Adrenal gland (tissue), 19 donors: ENCODE measurements around the gene ERMARD. TPM values are rescaled to one million over a fixed set of nuclear protein-coding genes. Genes with fewer than 3 reads are reported as not detected.

Experiments used
- DNase-seq, 7 donors: peaks; one replicate each; pipeline ENCODE4 v3.0.0-alpha.2; 2019 to 2020
- H3K27ac ChIP-seq, 5 donors: fragments of 200-600 bp; sonication (generic) in 4 of 5; 1 replicate in 3 of 5; 2 replicates in 2 of 5; pipeline versions ENCODE4 v1.5.1 to v1.8.0; 2016 to 2020; ENCODE audit warnings: mild to moderate bottlenecking in 1 of 5
- H3K27me3 ChIP-seq: fragments of 200-600 bp; 2 replicates; pipeline ENCODE4 v1.8.0; 2021
- H3K36me3 ChIP-seq, 2 donors: fragments of 200-600 bp; replicated peaks in 1 of 2; 1 replicate in 1 of 2; 2 replicates in 1 of 2; pipeline versions ENCODE4 v1.5.1 to v1.8.0; 2018 to 2022
- H3K4me1 ChIP-seq, 2 donors: fragments of 200-600 bp; replicated peaks in 1 of 2; 1 replicate in 1 of 2; 2 replicates in 1 of 2; pipeline versions ENCODE4 v1.5.1 to v1.8.0; 2018 to 2021
- H3K4me3 ChIP-seq, 4 donors: fragments of 200-600 bp; sonication (generic) in 3 of 4; one replicate each; pipeline ENCODE4 v1.5.1; 2016 to 2018
- H3K9me3 ChIP-seq, 3 donors: fragments of 200-600 bp; sonication (generic) in 1 of 3; replicated peaks in 1 of 3; 1 replicate in 2 of 3; 2 replicates in 1 of 3; pipeline versions ENCODE4 v1.5.1 to v1.8.0; 2016 to 2021
- POLR2A ChIP-seq, 2 donors: fragments of 450-650 bp; IDR thresholded peaks; one replicate each; pipeline ENCODE4 v1.6.1; 2017; ENCODE audit warnings: antibody characterized with exemption in 2 of 2, mild to moderate bottlenecking in 2 of 2, moderate library complexity in 1 of 2
- WGBS, 4 donors: extraction: QIAGEN DNeasy Blood & Tissue Kit in 2 of 4; methylation state at CpG; one replicate each; pipeline versions ENCODE4 v1.1.5 to v1.1.7; 2013 to 2017; 5-methylcytosine and 5-hydroxymethylcytosine counted together
- intact Hi-C, 2 donors: fragments of 100-400 bp; cut with DNase I; formaldehyde crosslinking; loops; one replicate each; pipeline versions ENCODE4 v1.14.1 to v1.15.0; 2022 to 2023
- long read RNA-seq, 10 donors: library from polyadenylated mRNA in 3 of 10; unstranded in 2 of 10; stranded (forward) in 1 of 10; transcript quantifications; one replicate each; pipeline ENCODE4 v2.0.0 and lab custom pipeline, GENCODE V29; 2021 to 2026
- polyA plus RNA-seq, 3 donors: library from polyadenylated mRNA; stranded (reverse); fragments of 200-250 nt in 2 of 3; fragments of 350-450 nt in 1 of 3; fragmentation: Illumina TruSeq in 1 of 3; extraction: RNeasy Lipid Tissue Mini Kit (QIAGEN cat#74804) in 1 of 3; gene quantifications; one replicate each; pipeline ENCODE4 v1.2.3, GENCODE V29; 2013 to 2014
- total RNA-seq, 9 donors: library from RNA; depleted of rRNA in 4 of 9; stranded (reverse); fragments of >200 nt in 4 of 9; fragments of 120-200 nt in 1 of 9; fragmentation: NEBNext Ultra II Directional in 1 of 9; extraction: Animal tissue kit (Norgen Biotek cat#: 25700) in 1 of 9; gene quantifications; one replicate each; pipeline versions ENCODE4 v1.1.0 to v1.2.4, GENCODE V29; 2013 to 2023
- TF ChIP-seq, protein P1 (sequence below), 6 experiments: fragments of 450-650 bp in 4 of 6; fragments of 200-600 bp in 2 of 6; sonication (generic) in 1 of 6; IDR thresholded peaks; 1 replicate in 5 of 6; 2 replicates in 1 of 6; pipeline versions ENCODE4 v1.5.1 to v1.8.0; 2016 to 2021; ENCODE audit warnings: antibody characterized with exemption in 6 of 6, mild to moderate bottlenecking in 2 of 6, moderate library complexity in 1 of 6
- donor health status: healthy with polysubstance abuse.
- donor health status: Bipolar disorder and iron deficiency.
- donor health status: DM: yes; HTN: yes; CAD: no.
- donor health status: DM: no; HTN: no; CAD: no.
- donor health status: DM: no; HTN: no; CAD: no.
- donor health status: DM: yes; HTN: yes; CAD: no.

ERMARD gene
- 10 to 100 TPM; 10.1 to 40.2 (median 29.4) TPM for total RNA-seq
- polyA plus RNA-seq = 100 to 1,000 TPM in 2 of 3 donors, 10 to 100 TPM in 1; 20.1 to 296 (median 151) TPM
- long read RNA-seq, donor 1, partial matches to known transcripts = 11 of 16 reads
- long read RNA-seq, donor 1, other reads (novel, unspliced or antisense) = 0 of 16 reads
- long read RNA-seq, donor 2, partial matches to known transcripts = 0 of 2 reads
- long read RNA-seq, donor 2, other reads (novel, unspliced or antisense) = 0 of 2 reads
- long read RNA-seq, donor 3, partial matches to known transcripts = 0 of 2 reads
- long read RNA-seq, donor 3, other reads (novel, unspliced or antisense) = 0 of 2 reads
- long read RNA-seq, donor 4, partial matches to known transcripts = 2 of 16 reads
- long read RNA-seq, donor 4, other reads (novel, unspliced or antisense) = 9 of 16 reads
- long read RNA-seq, donor 5, transcript ERMARD-203 (18 exons, 2,141 nt) = major isoform, 17 of 36 reads
- long read RNA-seq, donor 5, partial matches to known transcripts = 4 of 36 reads
- long read RNA-seq, donor 5, other reads (novel, unspliced or antisense) = 14 of 36 reads
- long read RNA-seq, donor 6, partial matches to known transcripts = 3 of 8 reads
- long read RNA-seq, donor 6, other reads (novel, unspliced or antisense) = 4 of 8 reads
- long read RNA-seq, donor 7 = 0 reads
- long read RNA-seq, donor 8, partial matches to known transcripts = 7 of 9 reads
- long read RNA-seq, donor 8, other reads (novel, unspliced or antisense) = 0 of 9 reads
- long read RNA-seq, donor 9, partial matches to known transcripts = 0 of 3 reads
- long read RNA-seq, donor 9, other reads (novel, unspliced or antisense) = 0 of 3 reads
- long read RNA-seq, donor 10, partial matches to known transcripts = 0 of 2 reads
- long read RNA-seq, donor 10, other reads (novel, unspliced or antisense) = 0 of 2 reads

DNA sequence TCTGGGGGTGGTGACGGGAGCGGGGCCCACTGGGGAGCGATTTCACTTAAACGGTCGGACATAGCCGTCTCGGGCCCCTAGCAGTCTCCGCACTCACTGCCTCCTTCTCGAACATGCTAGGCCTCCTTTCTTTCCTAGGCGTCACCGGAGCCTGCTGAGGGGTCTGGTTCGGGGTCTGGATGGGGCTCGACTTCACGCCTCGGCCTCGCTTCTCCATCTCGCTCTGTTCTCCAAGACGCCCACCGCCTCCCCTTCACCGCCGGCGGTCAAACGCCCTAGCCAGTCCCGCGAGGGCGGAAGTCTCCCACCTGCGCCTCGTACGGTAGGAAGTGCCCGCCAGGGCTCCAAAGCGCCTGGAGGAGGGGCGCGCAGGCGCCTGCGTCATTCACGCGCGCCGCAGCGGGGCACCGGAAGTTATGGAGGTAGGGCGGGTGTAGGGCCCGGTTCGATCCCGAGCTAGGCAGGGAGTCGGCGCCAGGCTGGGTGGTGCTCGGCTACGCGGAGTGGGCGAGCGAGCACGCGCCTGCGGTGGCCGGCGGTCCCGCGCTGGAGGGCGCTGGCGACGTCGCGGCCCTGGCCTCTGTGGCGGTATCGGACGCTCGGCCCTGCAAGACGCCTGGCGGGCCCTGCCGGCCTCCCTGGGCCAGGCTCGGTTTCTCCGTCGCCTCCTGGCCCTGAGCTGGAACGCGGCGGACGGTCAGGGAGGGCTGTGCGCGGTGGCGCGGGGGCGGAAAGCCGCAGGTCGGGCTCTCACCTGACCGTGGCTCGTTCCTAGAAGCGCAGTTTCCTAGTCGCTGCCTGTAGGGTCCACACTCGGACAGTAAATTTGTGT lies at the start of gene ERMARD, which contains the start of gene DYNLT2:
Gene ERMARD (plus strand): TSS at position 381 of the 832 bp plus-strand sequence. CDS start 36 bp downstream, at position 417.
Gene DYNLT2 (minus strand): TSS at position 331 of the 832 bp plus-strand sequence. CDS start 114 bp downstream, at position 217.
- peak; percentile 93 to 97 (median 94) for DNase-seq
- intact Hi-C loops = no loop called here
- Histone ChIP-seq H3K4me1 (peaks cover 11 to 25% of the 10 kb centered on the region in 2 donors), H3K27ac (peak within 1 kb of the TSS; percentile 79 to 98 (median 97)), H3K4me3 (peak within 1 kb of the TSS; percentile 58 to 86 (median 82)), H3K9me3 (no peaks in the 10 kb centered on the region), H3K36me3 (no peaks in the 10 kb centered on the region), H3K27me3 (no peaks in the 10 kb centered on the region)
- TF ChIP-seq POLR2A (IDR thresholded peaks at IDR 0.05) = peak; percentile 63 to 90
- TF ChIP-seq, protein P1, sequence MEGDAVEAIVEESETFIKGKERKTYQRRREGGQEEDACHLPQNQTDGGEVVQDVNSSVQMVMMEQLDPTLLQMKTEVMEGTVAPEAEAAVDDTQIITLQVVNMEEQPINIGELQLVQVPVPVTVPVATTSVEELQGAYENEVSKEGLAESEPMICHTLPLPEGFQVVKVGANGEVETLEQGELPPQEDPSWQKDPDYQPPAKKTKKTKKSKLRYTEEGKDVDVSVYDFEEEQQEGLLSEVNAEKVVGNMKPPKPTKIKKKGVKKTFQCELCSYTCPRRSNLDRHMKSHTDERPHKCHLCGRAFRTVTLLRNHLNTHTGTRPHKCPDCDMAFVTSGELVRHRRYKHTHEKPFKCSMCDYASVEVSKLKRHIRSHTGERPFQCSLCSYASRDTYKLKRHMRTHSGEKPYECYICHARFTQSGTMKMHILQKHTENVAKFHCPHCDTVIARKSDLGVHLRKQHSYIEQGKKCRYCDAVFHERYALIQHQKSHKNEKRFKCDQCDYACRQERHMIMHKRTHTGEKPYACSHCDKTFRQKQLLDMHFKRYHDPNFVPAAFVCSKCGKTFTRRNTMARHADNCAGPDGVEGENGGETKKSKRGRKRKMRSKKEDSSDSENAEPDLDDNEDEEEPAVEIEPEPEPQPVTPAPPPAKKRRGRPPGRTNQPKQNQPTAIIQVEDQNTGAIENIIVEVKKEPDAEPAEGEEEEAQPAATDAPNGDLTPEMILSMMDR (IDR thresholded peaks at IDR 0.05) = peak in 4 of 6 experiments; percentile 47 to 65 (median 58)
- WGBS, 4 donors = 0% methylated on average over 4 to 90 of the region's 90 CpGs

DNA sequence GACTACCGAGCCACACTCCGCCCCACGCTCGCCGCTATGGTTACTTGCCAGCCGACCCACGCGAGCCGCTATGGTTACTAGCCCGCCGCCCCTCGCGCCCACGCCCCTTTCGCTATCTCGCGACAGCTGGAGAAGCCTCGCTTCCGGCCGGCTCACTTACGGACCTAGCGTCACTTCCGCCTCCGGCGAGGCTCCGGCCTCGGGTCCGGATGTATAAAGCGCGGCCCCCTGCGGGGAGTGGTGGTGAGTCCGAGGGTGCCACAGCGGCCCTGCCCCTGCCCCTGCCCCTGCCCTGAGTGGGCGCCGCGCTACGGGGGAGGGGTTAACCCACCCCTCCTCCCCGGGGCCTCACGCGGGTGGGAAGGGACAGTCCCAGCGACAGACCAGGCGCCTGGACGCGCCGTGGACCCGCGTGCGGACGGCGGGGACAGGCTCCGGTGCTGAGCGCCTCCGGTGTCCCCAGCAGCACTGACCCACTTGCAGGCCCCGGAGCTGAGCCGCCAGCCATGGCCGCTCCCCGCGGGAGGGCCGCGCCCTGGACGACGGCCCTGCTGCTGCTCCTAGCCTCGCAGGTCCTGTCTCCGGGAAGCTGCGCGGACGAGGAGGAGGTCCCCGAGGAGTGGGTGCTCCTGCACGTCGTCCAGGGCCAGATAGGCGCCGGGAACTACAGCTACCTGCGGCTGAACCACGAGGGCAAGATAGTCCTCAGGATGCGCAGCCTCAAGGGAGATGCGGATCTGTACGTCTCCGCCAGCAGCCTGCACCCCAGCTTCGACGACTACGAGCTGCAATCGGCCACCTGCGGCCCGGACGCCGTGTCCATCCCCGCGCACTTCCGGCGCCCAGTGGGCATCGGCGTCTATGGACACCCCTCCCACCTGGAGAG lies 49.2 kb upstream of the ERMARD start, which contains the start of the genes C6orf120 and WDR27:
Gene C6orf120 (plus strand): TSS at position 173 of the 886 bp plus-strand sequence. CDS start 334 bp downstream, at position 507.
Gene WDR27 (minus strand): TSS at position 76 of the 886 bp plus-strand sequence. CDS start 13,024 bp downstream, outside the sequence.
- Histone ChIP-seq H3K9me3 (no peaks in the 10 kb centered on the region), H3K36me3 (peaks cover 0 to 3% of the 10 kb centered on the region in 2 donors), H3K27ac (peak within 1 kb of the TSS; percentile 78 to 98 (median 88)), H3K27me3 (no peaks in the 10 kb centered on the region), H3K4me3 (peak within 1 kb of the TSS; percentile 44 to 89 (median 84)), H3K4me1 (peaks cover 19 to 39% of the 10 kb centered on the region in 2 donors)
- intact Hi-C loops = no loop called here
- TF ChIP-seq, protein P1 (IDR thresholded peaks at IDR 0.05) = peak in 1 of 6 experiments; percentile 1
- TF ChIP-seq POLR2A (IDR thresholded peaks at IDR 0.05) = peak; percentile 89 to 95
- WGBS, 4 donors = 0 to 1% (median 0%) methylated on average over 7 to 92 of the region's 92 CpGs
- peak; percentile 97 to 98 (median 98) for DNase-seq

DNA sequence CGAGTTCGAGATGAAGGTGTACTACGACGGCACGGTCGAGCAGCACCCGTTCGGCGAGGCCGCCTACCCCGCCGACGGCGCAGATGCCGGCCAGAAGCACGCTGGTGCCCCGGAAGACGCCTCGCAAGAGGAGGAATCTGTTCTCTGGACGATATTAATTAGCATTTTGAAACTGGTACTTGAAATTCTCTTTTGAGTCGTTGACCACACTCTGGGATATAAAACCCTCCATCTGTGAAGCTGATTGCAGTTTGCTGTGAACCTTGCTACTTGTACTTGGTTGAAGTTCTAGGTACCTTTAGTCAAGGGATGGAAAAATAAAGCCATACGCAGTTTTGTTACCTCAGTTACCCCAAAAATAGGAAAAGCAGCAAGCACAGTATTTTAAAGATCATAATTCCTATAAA lies 48.6 kb upstream of the ERMARD start:
- WGBS, 4 donors = 3 to 12% (median 5%) methylated on average over 4 to 22 of the region's 22 CpGs
- TF ChIP-seq, protein P1 (IDR thresholded peaks at IDR 0.05) = no peak
- TF ChIP-seq POLR2A (IDR thresholded peaks at IDR 0.05) = no peak
- intact Hi-C loops = no loop called here

More for the DNA sequence above, 48.6 kb upstream of the ERMARD start:
- H3K4me3 ChIP-seq = peak overlapping the region in 3 of 4 donors; percentile 37 to 88 (median 80)
- H3K9me3 ChIP-seq = no peaks in the 10 kb centered on the region
- H3K4me1 ChIP-seq = peaks cover 19 to 39% of the 10 kb centered on the region in 2 donors
- peaks cover 0 to 3% of the 10 kb centered on the region in 2 donors for H3K36me3 ChIP-seq
- no peaks in the 10 kb centered on the region for H3K27me3 ChIP-seq
- H3K27ac ChIP-seq = peak overlapping the region in 4 of 5 donors; percentile 82 to 98 (median 92)
- no peak for DNase-seq
